ENCODE measurements around the gene MRPL12. TPM values are rescaled to one million over a fixed set of nuclear protein-coding genes. Genes with fewer than 3 reads are reported as not detected.
A peak's percentile ranks its signal among the peaks of the same experiment; 100 is the strongest.
"Not testable (repeated sequence)": the region's sequence is repeated elsewhere in the genome, so short reads cannot be mapped to it uniquely, and the experiment has no call there.

The MRPL12 gene
- total RNA-seq, 1 donor from 2014 or later: 87.9 TPM

GRCh38 chr17:81675515-81676221 is 27.5 kb upstream of the MRPL12 start:
- not testable (repeated sequence) for H3K27ac Mint-ChIP-seq; H3K9me3 Mint-ChIP-seq; H3K4me1 Mint-ChIP-seq (ENCODE audit: unreplicated experiment); DNase-seq (ENCODE audit: extremely low spot score, unreplicated experiment); H3K36me3 Mint-ChIP-seq; H3K27me3 Mint-ChIP-seq; H3K4me3 Mint-ChIP-seq
- TF ChIP-seq CTCF (conservative IDR thresholded peaks at IDR 0.05): peak; percentile 75

GRCh38 chr17:81676906-81677305 is 26.3 kb upstream of the MRPL12 start:
- no peak for TF ChIP-seq CTCF (conservative IDR thresholded peaks at IDR 0.05)
- Mint-ChIP-seq H3K27me3 (no peaks in the 10 kb centered on the region), H3K36me3 (no peaks in the 10 kb centered on the region), H3K4me1 (ENCODE audit: unreplicated experiment) (peaks cover 8% of the 10 kb centered on the region), H3K4me3 (no peak overlapping the region), H3K9me3 (no peaks in the 10 kb centered on the region), H3K27ac (no peak overlapping the region)
- DNase-seq (ENCODE audit: extremely low spot score, unreplicated experiment): no peak

GRCh38 chr17:81680150-81680549 is 23.0 kb upstream of the MRPL12 start:
- Mint-ChIP-seq H3K4me3 (peak overlapping the region; percentile 32), H3K9me3 (no peaks in the 10 kb centered on the region), H3K27me3 (no peaks in the 10 kb centered on the region), H3K27ac (no peak overlapping the region), H3K36me3 (peaks cover 4% of the 10 kb centered on the region), H3K4me1 (ENCODE audit: unreplicated experiment) (peaks cover 22% of the 10 kb centered on the region)
- no peak for DNase-seq (ENCODE audit: extremely low spot score, unreplicated experiment)
- no peak for TF ChIP-seq CTCF (conservative IDR thresholded peaks at IDR 0.05)

GRCh38 chr17:81681672-81682071 is 21.5 kb upstream of the MRPL12 start:
- Mint-ChIP-seq H3K4me3 (no peak overlapping the region), H3K27ac (no peak overlapping the region)

GRCh38 chr17:81682565-81683207 is 20.5 kb upstream of the MRPL12 start:
- H3K9me3 Mint-ChIP-seq: no peaks in the 10 kb centered on the region
- no peak for TF ChIP-seq CTCF (conservative IDR thresholded peaks at IDR 0.05)
- peak overlapping the region; percentile 95 for H3K4me3 Mint-ChIP-seq
- peaks cover 14% of the 10 kb centered on the region for H3K4me1 Mint-ChIP-seq (ENCODE audit: unreplicated experiment)
- H3K27me3 Mint-ChIP-seq: no peaks in the 10 kb centered on the region
- no peak for DNase-seq (ENCODE audit: extremely low spot score, unreplicated experiment)
- peak overlapping the region; percentile 90 for H3K27ac Mint-ChIP-seq
- H3K36me3 Mint-ChIP-seq: peaks cover 4% of the 10 kb centered on the region

More at GRCh38 chr17:81681672-81682071, 21.5 kb upstream of the MRPL12 start:
- Mint-ChIP-seq H3K4me1 (ENCODE audit: unreplicated experiment) (peaks cover 14% of the 10 kb centered on the region), H3K36me3 (peaks cover 4% of the 10 kb centered on the region), H3K27me3 (no peaks in the 10 kb centered on the region), H3K9me3 (no peaks in the 10 kb centered on the region)
- TF ChIP-seq CTCF (conservative IDR thresholded peaks at IDR 0.05): no peak
- no peak for DNase-seq (ENCODE audit: extremely low spot score, unreplicated experiment)

All from type B pancreatic cell (in vitro differentiated cells).